Sigmoid colon (tissue), 4 donors: Measurements from ENCODE around the gene LRRC8A.
A peak's percentile ranks its signal among the peaks of the same experiment; 100 is the strongest.

Experiments used
- EP300 ChIP-seq, 4 donors: sonication (generic); formaldehyde crosslinking; IDR thresholded peaks; one replicate each; pipeline ENCODE4 v1.6.1; 2017; ENCODE audit warnings: antibody characterized with exemption in 4 of 4
- POLR2AphosphoS5 ChIP-seq, 4 donors: sonication (generic); formaldehyde crosslinking; IDR thresholded peaks; one replicate each; pipeline ENCODE4 v1.6.1; 2017; ENCODE audit warnings: antibody characterized with exemption in 4 of 4
- TF ChIP-seq, protein P1 (sequence below), 4 experiments: fragments of 450-650 bp in 3 of 4; fragments of 200-600 bp in 1 of 4; IDR thresholded peaks; one replicate each; pipeline ENCODE4 v1.5.1; 2016 to 2019; ENCODE audit warnings: antibody characterized with exemption in 4 of 4, mild to moderate bottlenecking in 3 of 4, moderate library complexity in 2 of 4

GRCh38 chr9:128921881-128922763, 40.2 kb downstream of the LRRC8A start:
- TF ChIP-seq, protein P1, sequence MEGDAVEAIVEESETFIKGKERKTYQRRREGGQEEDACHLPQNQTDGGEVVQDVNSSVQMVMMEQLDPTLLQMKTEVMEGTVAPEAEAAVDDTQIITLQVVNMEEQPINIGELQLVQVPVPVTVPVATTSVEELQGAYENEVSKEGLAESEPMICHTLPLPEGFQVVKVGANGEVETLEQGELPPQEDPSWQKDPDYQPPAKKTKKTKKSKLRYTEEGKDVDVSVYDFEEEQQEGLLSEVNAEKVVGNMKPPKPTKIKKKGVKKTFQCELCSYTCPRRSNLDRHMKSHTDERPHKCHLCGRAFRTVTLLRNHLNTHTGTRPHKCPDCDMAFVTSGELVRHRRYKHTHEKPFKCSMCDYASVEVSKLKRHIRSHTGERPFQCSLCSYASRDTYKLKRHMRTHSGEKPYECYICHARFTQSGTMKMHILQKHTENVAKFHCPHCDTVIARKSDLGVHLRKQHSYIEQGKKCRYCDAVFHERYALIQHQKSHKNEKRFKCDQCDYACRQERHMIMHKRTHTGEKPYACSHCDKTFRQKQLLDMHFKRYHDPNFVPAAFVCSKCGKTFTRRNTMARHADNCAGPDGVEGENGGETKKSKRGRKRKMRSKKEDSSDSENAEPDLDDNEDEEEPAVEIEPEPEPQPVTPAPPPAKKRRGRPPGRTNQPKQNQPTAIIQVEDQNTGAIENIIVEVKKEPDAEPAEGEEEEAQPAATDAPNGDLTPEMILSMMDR (IDR thresholded peaks at IDR 0.05): peak in 1 of 4 experiments; percentile 15
- no peak for TF ChIP-seq EP300 (IDR thresholded peaks at IDR 0.05)
- TF ChIP-seq POLR2AphosphoS5 (IDR thresholded peaks at IDR 0.05): peak in 2 of 4 donors; percentile 33 to 37
